GM20000 (cell line): ENCODE data around the gene ROBO4.

Source experiments
- DNase-seq: peaks from one replicate; pipeline ENCODE4 v3.0.0; 2012; ENCODE audit warnings: low spot score
- TF ChIP-seq, protein P1 (sequence below): IDR thresholded peaks from 2 replicates; pipeline ENCODE4 v1.5.1; 2012; ENCODE audit warnings: mild to moderate bottlenecking, control low read depth; ENCODE audit errors: extremely low read depth, missing control alignments

Gene ROBO4

GRCh38 chr11:124886978-124887666, 10.5 kb downstream of the ROBO4 start:
- TF ChIP-seq, protein P1, sequence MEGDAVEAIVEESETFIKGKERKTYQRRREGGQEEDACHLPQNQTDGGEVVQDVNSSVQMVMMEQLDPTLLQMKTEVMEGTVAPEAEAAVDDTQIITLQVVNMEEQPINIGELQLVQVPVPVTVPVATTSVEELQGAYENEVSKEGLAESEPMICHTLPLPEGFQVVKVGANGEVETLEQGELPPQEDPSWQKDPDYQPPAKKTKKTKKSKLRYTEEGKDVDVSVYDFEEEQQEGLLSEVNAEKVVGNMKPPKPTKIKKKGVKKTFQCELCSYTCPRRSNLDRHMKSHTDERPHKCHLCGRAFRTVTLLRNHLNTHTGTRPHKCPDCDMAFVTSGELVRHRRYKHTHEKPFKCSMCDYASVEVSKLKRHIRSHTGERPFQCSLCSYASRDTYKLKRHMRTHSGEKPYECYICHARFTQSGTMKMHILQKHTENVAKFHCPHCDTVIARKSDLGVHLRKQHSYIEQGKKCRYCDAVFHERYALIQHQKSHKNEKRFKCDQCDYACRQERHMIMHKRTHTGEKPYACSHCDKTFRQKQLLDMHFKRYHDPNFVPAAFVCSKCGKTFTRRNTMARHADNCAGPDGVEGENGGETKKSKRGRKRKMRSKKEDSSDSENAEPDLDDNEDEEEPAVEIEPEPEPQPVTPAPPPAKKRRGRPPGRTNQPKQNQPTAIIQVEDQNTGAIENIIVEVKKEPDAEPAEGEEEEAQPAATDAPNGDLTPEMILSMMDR: no peak
- no peak for DNase-seq

DNA sequence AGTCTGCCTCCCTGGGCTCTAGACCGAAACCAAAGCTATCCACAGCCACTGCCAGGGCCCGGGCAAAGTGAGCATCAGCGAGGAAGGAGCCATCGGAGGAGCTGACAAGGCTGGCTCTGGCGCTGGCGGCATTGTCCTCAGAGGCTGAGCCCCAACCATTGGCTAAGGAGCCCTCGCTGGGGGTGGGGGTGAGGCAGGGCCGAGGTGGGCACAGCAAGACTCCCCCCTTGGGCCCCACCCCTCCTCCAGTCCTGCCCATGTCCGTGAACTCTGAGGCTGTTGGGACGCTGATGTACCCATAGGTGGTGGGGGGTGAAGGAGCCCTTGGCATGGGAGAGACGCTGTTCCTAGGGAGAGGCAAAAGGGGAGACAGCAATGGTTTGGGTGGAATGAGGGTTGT, 11.2 kb downstream of the ROBO4 start:
- TF ChIP-seq, protein P1: no peak
- no peak for DNase-seq

DNA sequence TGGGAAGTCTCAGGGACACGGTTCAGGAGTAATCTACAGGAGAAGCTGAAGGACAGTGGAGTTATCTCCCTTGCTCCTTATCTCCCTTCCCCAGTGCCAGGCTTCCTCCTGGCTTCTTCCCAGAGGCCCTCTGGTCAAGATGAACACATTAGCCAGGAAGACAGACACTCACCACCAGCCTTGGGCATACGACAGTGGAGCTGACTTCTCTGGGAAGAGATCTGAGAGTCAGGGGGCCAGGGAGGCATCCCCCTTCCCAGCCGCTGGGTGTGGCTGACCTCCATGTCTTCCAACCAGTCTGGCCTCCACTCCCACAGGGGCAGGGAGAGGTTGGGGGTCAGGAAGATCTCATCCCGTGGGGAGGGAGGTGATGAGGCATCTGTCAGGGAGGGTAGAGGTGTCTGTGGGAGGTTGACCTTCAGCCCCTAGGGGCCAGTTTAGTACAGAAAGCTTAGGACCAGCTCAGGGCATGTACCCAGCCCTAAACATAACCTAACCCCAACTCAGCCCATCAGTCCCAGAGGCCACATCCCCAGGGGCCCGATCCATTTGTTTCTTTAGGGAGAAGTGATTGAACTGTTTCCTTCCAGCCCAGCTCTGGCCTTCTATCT, 12.7 kb downstream of the ROBO4 start:
- no peak for DNase-seq
- TF ChIP-seq, protein P1: no peak

DNA sequence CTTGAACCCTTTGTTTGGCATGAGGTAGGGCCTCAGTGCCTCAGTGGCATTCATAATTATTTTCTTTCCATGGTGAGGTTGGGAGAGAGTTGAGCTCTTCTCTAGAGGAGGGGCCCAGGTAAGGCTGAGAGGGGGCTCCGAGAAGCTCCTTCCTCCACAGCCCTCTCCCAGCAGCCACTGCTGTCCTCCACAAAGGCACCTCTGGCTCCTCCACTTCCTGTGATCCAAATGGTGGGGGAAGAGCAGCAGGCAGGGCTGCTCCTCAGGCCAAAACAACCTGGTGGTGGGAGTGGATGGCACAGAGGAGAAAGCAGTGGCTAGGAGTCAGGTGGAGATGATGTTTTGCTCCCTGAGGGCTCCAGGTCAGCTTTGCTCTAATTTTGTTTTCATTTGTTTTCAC, 13.3 kb downstream of the ROBO4 start:
- no peak for DNase-seq
- TF ChIP-seq, protein P1: no peak

DNA sequence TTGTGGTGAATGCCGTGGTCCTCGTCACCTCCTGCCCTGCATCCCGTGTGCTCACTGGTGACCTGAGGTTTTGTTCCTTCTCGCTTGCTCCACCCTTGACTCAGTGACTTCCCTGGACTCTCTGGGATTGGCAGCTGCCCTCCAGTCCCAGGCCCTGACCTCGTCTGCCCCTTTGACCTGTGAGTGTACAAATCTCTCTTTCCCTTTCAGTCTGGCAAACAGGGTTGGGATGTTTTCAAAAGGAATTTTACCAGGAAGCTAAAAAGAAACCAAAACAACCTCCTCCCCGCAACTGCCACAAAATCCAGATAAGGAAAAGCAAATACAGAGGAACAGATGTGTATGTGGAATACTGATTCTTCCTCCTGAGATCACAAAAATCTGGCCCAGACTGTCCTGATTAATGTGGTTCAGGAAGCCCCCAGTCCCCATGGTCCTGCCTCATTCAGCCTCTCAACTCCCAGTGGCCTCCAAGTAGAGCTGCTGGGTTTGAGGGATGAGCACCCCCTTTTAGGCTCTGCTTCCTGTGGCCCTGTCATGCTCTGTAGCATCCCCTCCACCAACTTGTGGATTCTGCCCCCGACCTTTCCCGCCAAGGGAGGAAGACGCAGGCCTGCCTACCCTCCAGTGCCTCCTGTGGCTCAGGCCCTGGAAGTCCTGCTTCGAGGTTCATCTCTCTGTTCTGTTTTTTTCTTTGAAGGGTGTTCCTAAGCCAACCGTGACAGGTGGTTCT, 15.2 kb downstream of the ROBO4 start:
- TF ChIP-seq, protein P1: no peak
- DNase-seq: no peak

DNA sequence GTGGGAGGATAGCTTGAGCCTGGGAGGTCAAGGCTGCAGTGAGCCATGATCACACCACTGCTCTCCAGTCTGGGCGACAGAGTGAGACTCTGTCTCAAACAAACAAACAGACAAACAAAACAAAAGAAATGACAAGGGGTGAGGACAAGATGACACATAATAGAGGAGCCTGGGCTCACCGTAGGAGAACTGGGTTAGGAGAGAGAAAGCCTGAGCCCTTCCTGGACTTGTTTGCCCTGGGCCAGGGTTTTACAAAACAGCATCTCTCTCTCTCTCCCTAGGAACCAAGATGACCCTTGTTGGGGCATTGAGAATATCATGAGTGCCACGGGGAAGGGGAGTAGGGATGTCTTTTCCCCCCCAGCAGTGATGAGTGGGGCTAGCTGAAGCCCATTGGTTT, 16.7 kb downstream of the ROBO4 start:
- DNase-seq: no peak
- TF ChIP-seq, protein P1: no peak

- TF ChIP-seq, protein P1: no peak
- no peak for DNase-seq
Observed at GRCh38 chr11:124880290-124880611, 17.4 kb downstream of the ROBO4 start.
